Hindlimb muscle (tissue), 1 donor: ENCODE results near the gene DGKB. TPM values are rescaled to one million over a fixed set of nuclear protein-coding genes. Genes with fewer than 3 reads are reported as not detected.

Source experiments
- DNase-seq: peaks from one replicate; pipeline ENCODE4 v3.0.0-alpha.2; 2013
- polyA plus RNA-seq: library from polyadenylated mRNA; unstranded; fragments of 120-200 nt; gene quantifications from one replicate; pipeline ENCODE4 v1.2.1, GENCODE V29; 2013; ENCODE audit not compliant: insufficient read length

DGKB gene
- polyA plus RNA-seq, 1 donor, result 0.35 TPM

DNA sequence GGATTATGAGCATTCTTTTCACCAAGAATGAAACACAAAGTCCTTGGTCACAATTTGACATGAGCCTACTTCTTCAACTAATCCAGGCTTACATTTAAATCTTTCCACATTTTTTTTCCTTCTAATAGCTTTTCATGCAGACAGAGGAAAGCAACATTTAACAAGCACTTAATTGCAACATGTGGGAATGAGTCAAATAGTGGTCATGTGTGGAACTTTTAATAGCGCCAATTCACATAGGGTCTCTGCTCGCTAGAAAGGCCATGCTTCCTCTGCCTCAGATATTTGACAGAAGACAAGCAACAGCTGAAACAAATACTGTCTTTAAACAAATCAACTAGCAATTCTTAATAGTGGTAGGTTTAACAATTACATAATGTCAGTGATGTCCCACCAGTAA lies 627.2 kb downstream of the DGKB start:
- no peak for DNase-seq

DNA sequence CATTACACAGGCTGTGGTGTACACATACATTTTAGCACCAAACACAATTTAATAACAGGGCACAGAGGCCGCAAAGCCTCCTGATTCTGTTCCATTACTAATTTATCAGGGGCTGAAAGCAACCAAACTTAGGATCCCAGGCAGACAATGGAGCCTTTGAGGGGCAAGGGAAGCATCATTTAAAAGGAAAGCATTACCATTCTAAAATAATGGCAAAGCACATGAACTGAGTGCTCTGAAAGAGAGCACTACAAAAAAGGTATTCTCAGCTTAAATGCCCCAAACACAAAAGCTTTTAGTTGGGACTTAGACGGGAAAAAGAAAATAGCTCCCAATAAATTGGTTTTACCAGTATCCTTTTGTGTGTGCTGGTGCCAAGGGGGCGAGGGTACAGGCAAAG lies 631.1 kb downstream of the DGKB start:
- no peak for DNase-seq

DNA sequence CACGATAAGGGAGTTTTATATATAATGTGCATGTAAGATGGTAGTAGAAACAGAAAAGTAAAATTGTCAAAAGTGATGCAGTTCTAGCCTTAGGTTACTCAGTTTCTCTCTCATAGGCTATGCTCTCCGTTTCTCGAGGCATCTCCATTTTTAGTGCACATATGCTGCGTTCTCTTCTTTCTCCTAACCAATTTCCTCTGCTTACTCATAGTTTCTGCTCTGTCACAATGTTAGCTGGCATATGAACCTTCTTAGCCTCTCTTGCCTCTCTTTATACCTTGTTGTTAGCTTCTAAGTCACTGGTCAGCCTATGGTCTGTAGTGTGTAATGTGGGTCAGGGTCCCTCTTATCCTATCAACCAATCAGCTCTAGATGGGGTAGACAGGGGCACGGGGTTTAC lies 632.5 kb downstream of the DGKB start:
- no peak for DNase-seq

DNA sequence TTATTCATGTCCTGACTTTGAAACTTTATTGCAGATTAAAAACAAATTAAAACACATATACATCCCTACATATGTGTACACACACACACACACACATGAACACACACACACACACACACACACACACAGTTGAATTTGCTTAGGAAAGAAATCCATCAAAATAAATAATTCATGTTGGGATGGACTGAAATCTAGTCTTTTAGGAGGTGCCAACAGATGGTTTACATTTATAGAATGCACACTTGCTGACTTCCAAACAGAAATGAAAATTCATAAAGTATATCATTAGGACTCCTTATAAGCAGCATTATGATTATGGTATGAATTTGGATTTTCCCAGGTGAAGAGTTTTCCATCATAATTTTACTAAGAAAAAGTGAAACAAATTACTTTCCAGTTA lies 642.5 kb downstream of the DGKB start:
- DNase-seq, result no peak

DNA sequence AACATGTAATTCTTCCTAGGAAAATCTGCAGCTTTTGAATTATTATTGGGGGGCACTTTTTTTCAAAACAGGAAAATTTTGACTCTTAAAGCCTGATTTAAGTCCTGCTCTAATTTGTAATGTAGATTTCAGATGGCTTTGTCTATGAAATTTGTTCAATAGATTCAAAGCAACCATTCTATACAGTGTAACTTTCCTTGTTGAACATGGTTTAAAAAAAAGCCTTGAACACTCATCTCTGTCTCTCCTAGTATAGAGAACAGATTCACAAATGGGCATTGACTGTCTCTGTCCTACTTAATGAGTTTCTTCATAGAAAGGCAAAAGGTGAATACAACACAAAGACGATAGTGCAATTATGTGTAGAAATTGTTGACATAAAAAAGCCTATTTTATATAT lies 643.7 kb downstream of the DGKB start:
- DNase-seq, result no peak

DNA sequence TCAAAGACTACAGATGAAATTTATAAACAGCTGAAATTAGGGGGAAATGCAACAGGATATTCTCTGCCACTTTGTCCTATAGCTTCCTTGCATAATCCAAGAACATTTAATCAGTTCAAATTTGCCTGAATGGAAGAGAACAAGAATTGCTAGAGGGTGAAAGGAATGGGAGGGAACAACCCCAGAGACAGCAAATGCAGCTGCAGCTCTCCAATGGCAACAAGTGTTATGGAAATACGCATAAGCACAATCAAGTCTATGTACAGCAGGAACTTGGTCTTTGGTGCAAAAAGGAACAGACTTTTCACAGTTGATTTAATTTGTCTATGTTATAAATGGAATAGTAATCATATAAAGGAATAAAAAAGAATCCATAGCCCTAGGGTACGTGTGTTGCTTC lies 644.1 kb downstream of the DGKB start:
- no peak for DNase-seq

DNA sequence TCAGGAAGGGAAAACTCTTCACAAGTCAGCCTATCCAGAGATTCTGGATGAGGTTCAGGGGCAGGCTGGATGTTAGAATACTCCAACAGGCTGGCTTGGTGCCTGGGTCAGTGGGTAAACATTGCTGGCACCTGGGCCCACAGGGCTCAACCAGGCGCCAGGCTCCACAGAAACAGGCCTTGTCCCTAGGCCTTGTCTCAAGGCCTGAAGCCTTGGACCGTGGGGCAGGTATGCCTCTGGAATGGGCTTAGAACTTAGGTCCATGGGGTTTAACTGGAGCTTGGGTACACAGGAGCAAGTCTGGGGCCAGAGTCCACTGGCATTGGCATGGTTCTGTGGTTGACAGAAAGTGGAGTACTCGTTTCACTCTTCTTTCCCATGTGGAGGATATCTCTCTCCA lies 650.1 kb downstream of the DGKB start:
- DNase-seq, result no peak

DNA sequence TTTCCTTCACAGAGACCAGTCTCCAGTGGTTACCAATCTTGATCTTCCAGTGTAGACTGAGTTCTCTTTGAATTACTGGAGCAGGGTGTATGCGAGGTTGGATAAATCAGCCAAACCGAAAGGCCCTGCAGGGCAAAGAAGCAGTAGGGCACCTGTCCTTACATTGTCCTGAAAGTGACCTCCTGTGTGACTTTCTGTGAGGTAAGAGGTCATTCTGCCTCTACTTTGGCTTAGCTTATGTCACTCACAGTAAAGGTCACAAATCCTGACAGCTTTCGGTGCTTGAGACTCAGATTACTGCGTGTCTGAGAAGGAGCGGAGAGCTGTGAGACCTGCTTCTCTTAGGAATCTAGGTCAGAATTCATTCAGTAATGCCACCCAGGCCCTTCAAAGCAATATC lies 660.4 kb downstream of the DGKB start:
- no peak for DNase-seq

DNA sequence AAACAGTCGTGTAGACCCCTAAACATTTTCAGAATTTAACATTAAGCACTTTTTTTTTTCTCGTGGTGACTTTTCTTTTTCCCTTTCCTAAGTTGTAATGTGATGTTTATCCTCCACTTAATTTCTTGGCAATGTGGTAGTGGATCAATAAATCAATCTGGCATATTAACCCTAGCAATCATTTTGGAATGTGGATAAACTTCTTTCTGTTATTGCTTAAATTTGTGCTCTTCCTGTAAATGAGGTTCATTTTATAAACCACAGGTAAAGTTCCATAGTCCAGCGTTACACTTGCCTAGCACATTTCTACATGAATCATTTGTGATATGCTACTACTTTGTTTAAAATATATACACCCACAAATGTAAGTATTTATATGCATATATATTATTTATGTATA lies 665.7 kb downstream of the DGKB start:
- DNase-seq, result no peak

DNA sequence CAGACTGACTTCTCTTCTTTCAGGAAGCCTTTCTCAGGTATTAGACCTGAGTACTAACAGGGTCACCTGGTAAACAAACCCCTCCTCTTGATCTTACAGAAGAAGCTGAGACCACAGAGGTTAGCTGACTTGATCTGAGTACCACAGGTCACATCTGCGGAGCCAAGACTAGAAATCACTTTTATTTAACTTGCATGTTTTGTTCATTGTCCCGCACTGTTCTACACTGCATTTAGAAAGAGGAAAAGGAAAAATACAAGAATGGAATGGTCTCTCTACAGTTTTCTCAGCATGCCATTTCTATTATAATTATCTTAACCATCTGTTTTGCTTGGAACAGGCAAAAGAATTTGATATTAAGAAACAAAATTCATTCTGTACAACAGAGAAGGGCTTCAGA lies 667.5 kb downstream of the DGKB start:
- DNase-seq, result no peak

DNA sequence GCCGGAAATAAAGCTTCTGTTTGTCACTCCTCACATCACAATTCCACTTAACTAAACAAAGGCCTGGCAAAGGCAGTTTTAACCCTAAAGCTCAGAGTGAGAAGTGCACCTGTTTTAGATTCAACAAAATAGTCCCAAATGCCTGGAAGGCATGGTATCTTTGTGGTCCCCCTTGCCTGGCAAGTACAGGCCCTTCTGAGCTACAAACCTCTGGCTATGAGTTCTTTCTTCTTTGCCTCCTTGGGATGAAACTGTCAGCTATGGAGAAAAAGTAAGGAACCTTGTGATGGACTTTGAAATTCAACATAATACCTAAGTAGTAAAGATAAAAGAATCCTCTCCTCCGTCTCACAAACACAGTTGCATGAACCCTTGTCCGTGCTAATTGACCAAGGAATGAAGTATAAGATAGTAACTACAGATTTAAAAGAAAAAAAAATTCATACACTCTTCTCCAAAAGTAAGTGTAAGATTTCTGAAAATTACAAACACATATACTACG lies 668.6 kb downstream of the DGKB start:
- no peak for DNase-seq

DNA sequence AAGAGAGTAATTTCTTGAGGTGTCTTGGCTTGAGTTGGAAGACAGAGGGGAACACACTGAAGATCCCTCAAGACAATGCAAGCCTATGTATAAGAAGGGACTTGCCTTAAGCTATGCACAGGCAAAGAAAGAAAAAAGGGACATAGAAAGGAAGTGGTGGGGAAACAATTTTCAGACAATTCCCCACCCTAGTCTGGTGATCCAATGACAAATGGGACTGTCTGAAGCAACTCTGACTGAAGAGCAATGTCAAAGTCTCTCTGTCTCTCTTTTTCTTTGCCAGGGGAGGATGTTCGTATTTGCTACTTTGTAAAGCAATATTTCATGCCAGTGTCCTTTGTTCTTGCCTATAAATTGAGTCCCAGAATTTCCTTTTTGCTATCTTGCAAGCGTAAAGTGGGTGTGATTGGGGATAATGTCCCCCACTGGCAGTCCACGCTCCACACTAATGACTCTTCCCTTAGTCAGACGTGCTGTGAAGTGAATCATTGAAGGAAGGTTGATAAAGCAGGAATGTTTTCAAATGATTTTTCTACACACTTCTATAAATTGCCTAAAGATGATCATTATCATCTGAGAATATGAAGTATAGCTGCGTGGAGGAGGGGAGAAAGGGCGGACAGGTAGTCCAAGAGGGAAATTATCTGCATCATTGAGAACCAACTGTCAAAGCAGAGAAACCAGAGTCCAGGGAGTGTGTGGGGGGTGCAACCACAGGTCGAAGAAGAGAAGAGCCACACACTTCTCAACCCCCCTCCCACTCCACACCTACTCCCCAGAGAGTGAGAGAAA lies 669.3 kb downstream of the DGKB start:
- DNase-seq, result no peak

DNA sequence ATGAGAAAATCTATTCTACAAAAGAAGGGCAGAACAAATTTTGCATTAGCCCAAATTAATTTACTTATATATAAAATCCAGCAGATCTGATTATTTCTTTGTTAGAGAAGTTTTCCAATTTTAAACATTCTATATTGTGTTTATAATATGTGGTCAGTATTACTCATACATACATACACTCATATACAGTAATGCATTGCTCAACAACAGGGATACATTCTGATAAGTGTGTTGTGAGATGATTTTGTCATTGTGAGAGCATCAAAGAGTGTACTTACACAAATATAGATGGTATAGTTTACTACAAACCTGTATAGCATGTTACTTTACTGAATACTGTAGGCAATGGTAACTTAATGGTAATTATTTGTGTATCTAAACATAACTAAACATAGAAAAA lies 673.5 kb downstream of the DGKB start:
- DNase-seq, result no peak

DNA sequence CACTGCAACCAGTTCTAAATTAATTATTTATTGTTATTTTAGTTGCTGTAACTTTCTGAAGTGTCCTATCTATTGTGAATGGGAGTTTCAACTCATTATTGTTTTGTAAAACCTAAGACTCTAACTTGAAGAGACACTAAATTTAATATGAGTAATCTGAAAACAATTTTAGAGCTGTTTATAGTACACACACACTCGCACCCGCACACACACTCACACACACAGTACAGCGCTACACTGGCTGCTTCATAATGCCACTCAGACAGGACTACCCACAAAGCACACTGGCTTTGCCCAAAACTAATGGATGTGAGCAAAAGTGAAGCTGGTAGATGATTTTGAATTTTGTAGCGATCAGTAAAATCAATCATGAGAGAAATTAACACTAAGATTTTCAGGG lies 674.2 kb downstream of the DGKB start:
- no peak for DNase-seq

DNA sequence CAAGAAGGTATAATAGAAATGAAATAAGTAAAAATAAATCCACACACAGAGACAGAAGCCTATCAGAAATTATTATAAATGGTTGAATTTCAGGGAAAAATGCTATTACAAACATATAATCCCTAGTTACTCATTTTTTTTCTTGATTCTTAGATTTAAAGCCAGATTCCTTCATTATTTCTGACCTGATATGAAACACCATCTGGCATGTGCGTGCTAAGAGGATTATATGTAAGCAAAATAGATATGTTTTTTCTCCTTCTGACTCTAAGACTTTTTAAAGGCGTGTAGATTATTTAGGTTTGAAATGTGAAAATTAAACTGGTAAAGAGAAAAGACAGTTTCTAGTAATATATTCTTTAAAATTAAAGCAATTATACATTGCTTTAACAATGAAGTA lies 676.4 kb downstream of the DGKB start:
- DNase-seq, result no peak

DNA sequence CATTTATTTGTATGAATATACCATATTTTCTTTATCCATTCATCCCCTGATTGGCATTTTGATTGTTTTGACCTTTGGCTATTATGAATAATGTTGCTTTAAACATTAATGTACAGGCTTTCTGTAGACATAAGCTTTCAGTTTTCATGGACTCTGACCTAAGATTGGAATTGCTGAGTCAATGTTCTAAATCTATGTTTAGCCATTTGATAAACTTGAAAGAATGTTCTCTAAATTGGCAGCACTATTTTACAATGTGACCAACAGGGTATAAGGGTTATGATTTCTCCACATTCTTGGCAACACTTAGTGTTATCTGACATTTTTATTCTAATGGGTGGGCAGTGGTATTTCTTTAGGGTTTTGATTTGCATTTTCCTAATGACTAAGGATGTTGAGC lies 683.4 kb downstream of the DGKB start:
- DNase-seq, result no peak

DNA sequence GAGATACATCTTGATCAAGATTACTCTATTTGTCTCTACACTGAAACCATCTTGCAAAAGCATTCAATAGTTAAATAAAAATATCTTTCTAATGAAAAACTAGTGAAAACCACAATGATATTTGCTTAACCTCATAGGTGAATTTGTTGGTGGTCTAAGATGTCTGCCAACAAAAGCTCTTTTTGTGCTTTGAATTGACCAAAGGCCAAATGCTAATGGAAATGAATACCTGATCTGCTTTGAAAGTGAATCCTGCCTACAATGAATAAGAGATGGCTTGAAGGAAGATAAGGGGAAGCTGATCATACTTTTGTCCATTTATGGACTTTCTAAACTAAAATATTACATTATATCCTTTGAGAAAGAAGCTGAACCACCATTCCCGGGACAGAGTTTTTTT lies 684.2 kb downstream of the DGKB start:
- DNase-seq, result no peak

DNA sequence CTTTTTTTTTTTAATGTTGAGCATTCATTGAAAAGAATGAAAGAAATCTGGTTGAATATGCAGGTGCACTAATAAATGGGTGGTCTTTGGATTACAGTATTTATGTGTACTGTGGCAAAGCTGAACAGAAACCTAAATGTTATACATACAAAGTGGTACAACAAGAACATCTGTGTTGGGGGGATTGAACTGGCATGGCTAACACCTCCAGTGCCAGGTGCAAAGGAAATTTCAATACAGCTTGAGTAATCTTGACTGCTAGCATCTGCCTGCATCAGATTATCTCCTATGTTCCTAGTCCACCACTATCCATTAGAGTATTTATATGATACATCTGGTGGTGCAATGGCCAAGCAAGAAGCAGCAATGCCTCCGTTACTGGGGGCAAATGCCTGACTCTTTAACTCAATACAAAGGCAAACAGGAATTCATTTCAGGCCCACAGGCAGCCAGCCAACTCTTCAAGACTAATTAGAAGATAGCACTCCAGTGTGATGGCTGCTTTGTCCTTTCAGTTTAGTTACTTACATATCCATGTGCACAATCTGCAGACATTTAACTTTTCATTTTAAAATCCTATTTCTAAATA lies 692.6 kb downstream of the DGKB start:
- DNase-seq, result no peak

DNA sequence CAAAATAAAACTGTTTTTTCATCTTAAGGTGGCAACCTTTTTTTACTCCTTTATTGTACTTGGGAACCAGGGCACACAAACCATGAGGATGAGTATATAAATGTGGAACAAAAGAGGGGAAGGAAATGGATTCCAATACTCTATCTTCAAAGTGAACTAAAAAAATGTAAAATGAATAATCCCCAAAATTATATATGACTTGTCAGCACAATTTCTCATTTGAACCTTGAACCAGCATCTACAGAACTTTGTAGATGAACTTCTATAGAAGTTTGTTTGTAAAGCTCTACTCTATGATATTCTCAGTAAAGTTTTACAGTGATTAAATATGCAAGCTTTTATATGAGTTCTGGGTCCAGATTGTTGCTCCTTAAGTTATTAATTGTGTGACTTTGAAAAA lies 694.8 kb downstream of the DGKB start:
- no peak for DNase-seq

DNA sequence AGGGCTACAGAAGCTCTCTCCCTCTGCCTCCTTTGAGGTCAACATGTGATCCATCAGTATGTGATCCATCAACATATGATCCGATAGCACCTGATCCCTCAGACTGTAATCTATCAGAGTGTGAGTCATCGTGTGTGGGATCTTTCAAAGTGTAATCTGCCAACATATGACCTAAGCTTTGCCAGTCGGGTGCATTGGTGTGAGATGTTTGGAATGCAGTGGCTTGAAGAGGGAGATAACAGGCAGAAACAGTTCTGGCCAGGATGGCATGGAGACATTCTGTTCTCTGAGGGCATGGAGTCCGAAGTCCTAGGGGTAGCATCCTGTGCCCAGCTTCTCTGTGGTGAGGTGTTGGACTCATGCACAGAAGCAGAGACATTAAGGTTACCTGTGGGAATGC lies 695.4 kb downstream of the DGKB start:
- no peak for DNase-seq

DNA sequence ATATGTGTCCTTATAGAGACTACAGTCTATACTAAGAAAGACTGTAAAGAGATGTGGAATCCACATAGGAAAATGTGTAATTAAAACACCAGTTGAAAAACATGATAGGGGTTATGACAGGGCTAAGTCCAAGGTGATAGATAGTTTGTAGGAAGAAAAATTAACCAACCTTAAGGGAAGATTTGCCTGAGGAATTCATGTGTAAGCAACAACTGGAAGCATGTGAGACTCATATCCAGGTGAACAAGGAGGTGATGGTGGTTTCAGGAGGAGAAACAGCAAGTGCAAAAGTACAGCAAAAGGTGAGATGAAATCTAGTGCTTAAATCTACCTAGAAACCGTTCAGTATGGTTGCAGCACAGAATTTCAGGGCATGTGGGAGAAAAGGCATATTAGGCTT lies 696.4 kb downstream of the DGKB start:
- DNase-seq, result no peak

DNA sequence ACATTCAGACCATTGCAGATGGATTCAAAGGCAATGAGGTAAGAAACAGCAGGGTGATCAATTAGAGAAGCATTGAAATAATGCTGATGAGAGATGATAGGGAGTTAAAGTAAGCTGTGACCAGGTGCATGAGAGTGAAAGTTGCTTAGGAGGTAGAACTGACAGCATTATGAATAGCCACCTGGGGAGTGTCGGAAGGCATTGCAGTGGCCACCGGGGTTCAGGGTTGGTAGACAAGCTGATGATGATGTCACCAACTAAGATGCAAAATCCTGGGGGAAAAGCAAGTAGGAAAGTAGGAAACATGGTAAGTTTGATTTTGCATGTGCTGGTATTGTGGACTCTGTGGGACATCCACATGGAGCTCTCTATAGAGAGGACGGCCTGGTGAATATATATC lies 701.2 kb downstream of the DGKB start:
- no peak for DNase-seq

DNA sequence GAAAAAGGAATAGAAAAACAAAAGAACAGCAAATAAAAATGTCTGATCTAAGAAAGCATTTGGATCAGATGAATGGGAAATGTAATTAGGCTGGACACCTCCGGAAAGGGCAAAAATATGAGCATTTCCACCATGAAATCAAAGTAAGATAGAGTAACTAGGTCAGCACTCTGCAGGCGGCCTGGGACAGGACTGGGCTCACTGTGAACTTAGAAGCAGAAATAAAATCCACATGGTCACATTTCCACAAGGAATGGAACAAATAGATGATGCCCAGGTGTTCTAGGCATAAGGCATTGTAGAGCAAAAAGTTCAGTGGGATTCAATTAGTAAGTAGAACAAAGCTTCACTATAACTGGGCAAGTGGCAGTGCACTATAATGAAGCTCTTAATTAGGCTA lies 703.2 kb downstream of the DGKB start:
- DNase-seq, result no peak

DNA sequence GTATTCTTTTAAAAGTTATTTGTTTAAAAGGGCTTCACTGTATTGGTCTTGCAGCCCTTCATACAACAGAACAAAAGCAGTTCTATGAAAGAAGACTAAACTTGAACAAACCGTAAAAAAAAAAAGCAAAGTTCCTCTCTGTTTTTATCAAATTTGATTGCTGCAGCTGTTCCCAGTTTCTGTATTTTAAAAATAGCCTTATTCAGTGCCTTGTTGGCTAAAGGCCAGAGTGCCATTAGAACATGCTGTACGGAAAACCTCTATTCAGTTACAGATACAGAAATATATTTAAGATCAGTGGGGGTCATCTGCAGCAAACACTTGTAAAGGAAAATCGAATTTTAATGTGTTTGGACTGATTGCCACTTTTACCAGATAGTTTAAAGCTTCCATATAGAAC lies 705.3 kb downstream of the DGKB start:
- DNase-seq, result no peak

DNA sequence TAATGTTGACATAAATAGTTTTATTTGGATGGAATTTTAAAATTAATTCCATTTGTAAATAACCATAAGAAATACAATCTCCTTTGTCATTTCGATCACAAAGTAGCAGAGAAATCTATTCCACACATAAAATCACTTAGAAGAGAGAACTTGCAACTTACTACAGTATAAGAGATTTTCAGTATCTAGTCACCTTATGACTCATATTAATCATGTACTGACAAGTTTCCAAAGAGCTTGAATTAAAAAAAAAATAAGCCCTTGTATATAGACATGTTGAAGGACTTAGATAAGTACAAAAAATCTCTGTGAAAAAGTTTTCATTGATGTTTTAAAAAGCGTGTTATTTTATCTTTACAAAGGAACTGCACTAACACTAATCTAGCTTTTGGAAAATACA lies 706.0 kb downstream of the DGKB start:
- no peak for DNase-seq
